ENCODE results near the gene SNUPN. TPM values are rescaled to one million over a fixed set of nuclear protein-coding genes. Genes with fewer than 3 reads are reported as not detected.
A peak's percentile ranks its signal among the peaks of the same experiment; 100 is the strongest.

Gene SNUPN
- total and polyA plus RNA-seq, 2 of the 8 experiments (the other 6 are each of a cell fraction or from before 2014, with no cell fraction given), result 13.3 to 28.2 TPM

DNA sequence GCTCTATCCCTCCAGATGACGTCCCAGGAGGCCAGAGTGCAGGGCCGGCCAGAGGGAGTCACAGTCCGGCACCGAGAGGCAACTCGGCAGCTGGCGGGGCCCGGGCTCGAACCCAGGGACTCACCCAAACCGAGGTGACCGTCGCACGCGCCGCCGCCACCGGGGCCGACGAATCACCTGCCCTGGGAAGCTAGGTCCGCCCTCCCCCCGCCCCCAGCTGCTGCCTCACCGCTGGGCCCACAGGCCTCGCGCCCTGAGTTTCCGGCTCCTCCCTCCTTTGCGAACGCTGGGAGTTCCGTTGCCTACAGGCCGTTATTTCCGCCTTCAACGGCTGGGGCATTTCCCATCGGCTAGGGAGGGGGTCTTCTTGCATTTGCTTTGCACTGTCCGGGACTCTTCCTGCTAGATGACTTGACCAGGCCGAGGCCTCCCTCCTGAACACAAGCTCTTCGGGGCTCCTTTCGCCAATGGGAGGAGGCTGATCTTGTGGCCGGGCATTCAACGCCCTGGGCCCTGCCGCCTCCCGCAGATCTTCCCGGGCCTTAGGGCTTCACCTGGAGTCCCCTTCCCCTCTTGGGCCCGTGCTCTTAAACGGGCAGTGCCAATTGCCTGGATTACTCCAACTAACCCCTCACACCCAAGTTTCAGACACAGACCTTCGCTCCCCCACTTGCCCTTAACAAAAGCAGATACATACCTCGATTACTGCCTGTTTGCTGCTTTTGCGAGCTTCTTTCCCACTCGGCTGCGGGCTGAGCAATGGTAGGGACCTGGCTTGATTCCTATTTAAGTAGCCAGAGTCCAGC lies at the start of gene SNUPN (continued):
- TF ChIP-seq SRF (IDR thresholded peaks at IDR 0.05; ENCODE audit: low read depth, low read length) (no peak), SIN3A (conservative IDR thresholded peaks at IDR 0.05 in 1 of 2, IDR thresholded peaks at IDR 0.05 in 1 of 2; ENCODE audit: low read depth in 1 of 2, low read length in 2 of 2) (peak in 1 of 2 experiments; percentile 50; a peak in 1 of 4 replicates), TEAD4 (IDR thresholded peaks at IDR 0.05; ENCODE audit: low read depth, low read length) (peak; percentile 28; the same call in 1 of the 2 replicates)

Measured in H1 (cell line).